ENCODE results near the gene PRMT9. TPM values are rescaled to one million over a fixed set of nuclear protein-coding genes. Genes with fewer than 3 reads are reported as not detected.

Gene PRMT9
- total and polyA plus RNA-seq, 8 donors: 2.4 to 23.9 (median 7.0) TPM

GRCh38 chr4:147683188-147683591 lies 773 bp downstream of the PRMT9 start:
- WGBS, 5 donors: 1 to 4% (median 2%) methylated on average over 10 of the region's 10 CpGs
- TF ChIP-seq POLR2AphosphoS5 (IDR thresholded peaks at IDR 0.05): peak; percentile 50 to 59 (median 57)
- TF ChIP-seq, protein P1, sequence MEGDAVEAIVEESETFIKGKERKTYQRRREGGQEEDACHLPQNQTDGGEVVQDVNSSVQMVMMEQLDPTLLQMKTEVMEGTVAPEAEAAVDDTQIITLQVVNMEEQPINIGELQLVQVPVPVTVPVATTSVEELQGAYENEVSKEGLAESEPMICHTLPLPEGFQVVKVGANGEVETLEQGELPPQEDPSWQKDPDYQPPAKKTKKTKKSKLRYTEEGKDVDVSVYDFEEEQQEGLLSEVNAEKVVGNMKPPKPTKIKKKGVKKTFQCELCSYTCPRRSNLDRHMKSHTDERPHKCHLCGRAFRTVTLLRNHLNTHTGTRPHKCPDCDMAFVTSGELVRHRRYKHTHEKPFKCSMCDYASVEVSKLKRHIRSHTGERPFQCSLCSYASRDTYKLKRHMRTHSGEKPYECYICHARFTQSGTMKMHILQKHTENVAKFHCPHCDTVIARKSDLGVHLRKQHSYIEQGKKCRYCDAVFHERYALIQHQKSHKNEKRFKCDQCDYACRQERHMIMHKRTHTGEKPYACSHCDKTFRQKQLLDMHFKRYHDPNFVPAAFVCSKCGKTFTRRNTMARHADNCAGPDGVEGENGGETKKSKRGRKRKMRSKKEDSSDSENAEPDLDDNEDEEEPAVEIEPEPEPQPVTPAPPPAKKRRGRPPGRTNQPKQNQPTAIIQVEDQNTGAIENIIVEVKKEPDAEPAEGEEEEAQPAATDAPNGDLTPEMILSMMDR (IDR thresholded peaks at IDR 0.05): no peak
- no peak for TF ChIP-seq POLR2A (IDR thresholded peaks at IDR 0.05)
- TF ChIP-seq EP300 (IDR thresholded peaks at IDR 0.05): no peak
- peak overlapping the region; percentile 88 to 95 (median 91) for H3K27ac ChIP-seq

GRCh38 chr4:147682755-147683154 lies 1.2 kb downstream of the PRMT9 start:
- H3K36me3 ChIP-seq: peaks cover 0 to 23% (median 19%) of the 10 kb centered on the region in 4 donors
- H3K4me1 ChIP-seq: peaks cover 8 to 37% (median 27%) of the 10 kb centered on the region in 4 donors
- H3K4me3 ChIP-seq: peak overlapping the region; percentile 56 to 87 (median 72)
- H3K27ac ChIP-seq: peak overlapping the region in 3 of 5 donors; percentile 88 to 95 (median 91)
- DNase-seq: peak in 1 of 2 donors; percentile 16
- WGBS, 5 donors: 41 to 65% (median 53%) methylated on average over 3 of the region's 3 CpGs
- no peaks in the 10 kb centered on the region for H3K27me3 ChIP-seq
- intact Hi-C loops (cut with DNase I; ENCODE audit: low total_unique reads): no loop called here
- TF ChIP-seq EP300 (IDR thresholded peaks at IDR 0.05) (no peak), POLR2AphosphoS5 (IDR thresholded peaks at IDR 0.05) (no peak), POLR2A (IDR thresholded peaks at IDR 0.05) (no peak)
- TF ChIP-seq, protein P1 (IDR thresholded peaks at IDR 0.05): no peak
- no peaks in the 10 kb centered on the region for H3K9me3 ChIP-seq

More at GRCh38 chr4:147683188-147683591, 773 bp downstream of the PRMT9 start:
- H3K4me3 ChIP-seq: peak overlapping the region; percentile 56 to 87 (median 72)
- no peaks in the 10 kb centered on the region for H3K27me3 ChIP-seq
- peaks cover 0 to 19% (median 17%) of the 10 kb centered on the region in 4 donors for H3K36me3 ChIP-seq
- H3K4me1 ChIP-seq: peaks cover 8 to 37% (median 27%) of the 10 kb centered on the region in 4 donors
- DNase-seq: peak in 1 of 2 donors; percentile 67
- H3K9me3 ChIP-seq: no peaks in the 10 kb centered on the region
- intact Hi-C loops (cut with DNase I; ENCODE audit: low total_unique reads): no loop called here

GRCh38 chr4:147678796-147679549 lies 5.0 kb downstream of the PRMT9 start:
- H3K4me1 ChIP-seq: peaks cover 8 to 30% (median 21%) of the 10 kb centered on the region in 4 donors
- H3K36me3 ChIP-seq: peaks cover 0 to 24% (median 20%) of the 10 kb centered on the region in 4 donors
- no peaks in the 10 kb centered on the region for H3K9me3 ChIP-seq
- intact Hi-C loops (cut with DNase I; ENCODE audit: low total_unique reads): no loop called here
- H3K4me3 ChIP-seq: no peak overlapping the region
- no peaks in the 10 kb centered on the region for H3K27me3 ChIP-seq
- no peak for DNase-seq
- WGBS, 5 donors: 89 to 98% (median 96%) methylated on average over 12 of the region's 12 CpGs
- no peak overlapping the region for H3K27ac ChIP-seq
- TF ChIP-seq POLR2AphosphoS5 (IDR thresholded peaks at IDR 0.05) (no peak), POLR2A (IDR thresholded peaks at IDR 0.05) (no peak), EP300 (IDR thresholded peaks at IDR 0.05) (no peak)
- TF ChIP-seq, protein P1 (IDR thresholded peaks at IDR 0.05): no peak

GRCh38 chr4:147678106-147678505 lies 5.9 kb downstream of the PRMT9 start:
- WGBS, 5 donors: 70 to 78% (median 76%) methylated on average over 5 of the region's 5 CpGs
- DNase-seq: no peak

More at GRCh38 chr4:147678106-147678505, 5.9 kb downstream of the PRMT9 start:
- peaks cover 6 to 26% (median 19%) of the 10 kb centered on the region in 4 donors for H3K4me1 ChIP-seq
- TF ChIP-seq EP300 (IDR thresholded peaks at IDR 0.05) (no peak), POLR2A (IDR thresholded peaks at IDR 0.05) (no peak), POLR2AphosphoS5 (IDR thresholded peaks at IDR 0.05) (no peak)
- TF ChIP-seq, protein P1 (IDR thresholded peaks at IDR 0.05): no peak
- H3K4me3 ChIP-seq: no peak overlapping the region
- peaks cover 0 to 24% (median 20%) of the 10 kb centered on the region in 4 donors for H3K36me3 ChIP-seq
- H3K9me3 ChIP-seq: no peaks in the 10 kb centered on the region
- intact Hi-C loops (cut with DNase I; ENCODE audit: low total_unique reads): no loop called here
- H3K27ac ChIP-seq: no peak overlapping the region
- no peaks in the 10 kb centered on the region for H3K27me3 ChIP-seq
